ENCODE results near the gene NAV1.
"Not testable (repeated sequence)": the region's sequence is repeated elsewhere in the genome, so short reads cannot be mapped to it uniquely, and the experiment has no call there.

Gene NAV1

DNA sequence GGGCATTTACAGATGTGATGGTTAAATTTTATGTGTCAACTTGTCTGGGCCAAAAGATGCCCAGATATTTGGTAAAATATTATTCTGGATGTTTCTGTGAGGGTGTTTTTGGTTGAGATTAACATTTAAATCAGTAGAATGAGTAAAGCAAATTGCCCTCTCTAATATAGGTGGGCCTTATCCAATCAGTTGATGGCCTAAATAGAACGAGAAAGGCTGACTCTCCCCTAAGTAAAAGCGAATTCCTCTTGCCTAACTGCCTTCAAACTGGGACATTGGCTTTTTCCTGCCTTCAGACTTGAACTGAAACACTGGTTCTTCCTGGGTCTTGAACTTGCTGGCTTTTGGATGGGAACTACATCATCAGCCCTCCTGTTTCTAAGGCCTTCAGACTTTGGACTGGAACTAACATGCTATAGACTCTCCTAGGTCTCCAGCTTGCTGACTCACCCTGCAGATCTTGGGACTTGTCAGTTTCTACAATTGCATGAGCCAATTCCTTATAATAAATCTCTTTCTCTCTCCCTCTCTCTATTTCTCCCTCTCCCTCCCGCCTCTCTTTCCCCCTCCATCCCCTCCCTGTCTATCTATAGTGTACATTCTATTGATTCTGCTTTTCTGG is 10.2 kb upstream of the NAV1 start:
- DNase-seq = no peak

GRCh38 chr1:201530741-201531531 is 8.0 kb upstream of the NAV1 start:
- DNase-seq = peak; percentile 52

GRCh38 chr1:201531551-201532425 is 7.1 kb upstream of the NAV1 start:
- DNase-seq = peak; percentile 92

- no peak for DNase-seq
Measured at GRCh38 chr1:201533836-201534235, 5.1 kb upstream of the NAV1 start.

DNA sequence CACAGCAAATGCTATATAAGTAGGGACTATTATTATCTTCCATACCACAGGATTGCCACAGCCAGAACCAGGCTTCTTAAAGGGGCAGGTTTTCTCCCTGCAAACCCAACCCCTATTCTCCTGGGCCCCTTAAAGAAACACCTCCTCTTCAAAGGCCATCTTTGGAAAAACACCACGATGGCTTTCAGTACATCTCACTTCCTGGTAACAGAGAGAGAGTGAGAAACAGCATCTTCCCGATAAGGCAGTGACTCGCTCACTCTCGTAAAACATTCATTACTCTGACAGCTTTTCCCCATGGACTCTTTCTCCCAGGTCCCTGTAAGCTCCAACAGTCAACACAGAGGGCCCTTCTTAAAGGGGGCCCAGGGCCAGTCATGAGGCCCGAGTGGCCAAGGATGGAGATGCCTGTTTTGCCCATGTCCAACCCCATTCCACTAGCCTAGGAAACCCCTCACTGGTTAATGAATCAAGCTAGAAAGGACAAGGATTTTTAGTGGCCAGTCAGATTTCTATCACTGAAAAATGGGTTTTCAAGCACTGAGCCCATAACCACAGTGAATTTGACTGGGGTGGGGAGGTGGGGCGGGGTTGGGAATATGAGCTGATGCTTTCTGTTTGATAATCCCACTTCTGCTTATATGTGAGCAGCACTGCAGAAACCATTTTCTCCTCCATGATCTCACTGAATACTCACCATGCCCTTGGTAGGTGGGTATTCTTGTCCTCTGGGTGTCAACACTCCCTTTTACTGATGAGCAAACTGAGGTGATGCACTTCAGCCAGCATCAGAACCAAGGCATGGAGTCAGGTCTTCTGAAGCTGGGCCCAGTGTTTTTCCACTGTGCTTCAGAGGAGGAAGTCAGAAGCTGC is 3.6 kb upstream of the NAV1 start:
- DNase-seq = no peak

GRCh38 chr1:201535919-201536245 is 3.0 kb upstream of the NAV1 start:
- no peak for DNase-seq

- no peak for DNase-seq
Measured at GRCh38 chr1:201536558-201536957, 2.4 kb upstream of the NAV1 start.

- no peak for DNase-seq
Measured at GRCh38 chr1:201537028-201537427, 1.9 kb upstream of the NAV1 start.

DNA sequence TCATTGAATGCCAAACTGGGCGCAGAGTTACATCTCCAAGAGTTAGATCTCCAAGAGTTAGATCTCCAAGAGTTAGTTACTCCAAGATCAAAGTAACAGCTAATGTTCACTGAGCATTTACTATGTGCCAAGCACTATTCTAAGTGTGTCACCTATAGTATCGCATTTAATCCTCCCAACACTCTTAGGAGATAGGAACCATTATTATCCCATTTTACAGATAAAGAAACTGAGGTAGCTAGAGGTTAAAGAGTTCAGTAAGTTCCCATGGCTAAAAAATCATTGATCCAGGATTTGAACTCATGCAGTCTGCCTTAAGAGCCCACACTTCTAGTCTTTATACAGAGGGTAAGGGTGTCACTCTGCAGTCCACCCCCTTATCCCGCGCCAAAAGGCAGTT is 1.5 kb upstream of the NAV1 start:
- DNase-seq = no peak

GRCh38 chr1:201537891-201538611 is 876 bp upstream of the NAV1 start:
- no peak for DNase-seq

DNA sequence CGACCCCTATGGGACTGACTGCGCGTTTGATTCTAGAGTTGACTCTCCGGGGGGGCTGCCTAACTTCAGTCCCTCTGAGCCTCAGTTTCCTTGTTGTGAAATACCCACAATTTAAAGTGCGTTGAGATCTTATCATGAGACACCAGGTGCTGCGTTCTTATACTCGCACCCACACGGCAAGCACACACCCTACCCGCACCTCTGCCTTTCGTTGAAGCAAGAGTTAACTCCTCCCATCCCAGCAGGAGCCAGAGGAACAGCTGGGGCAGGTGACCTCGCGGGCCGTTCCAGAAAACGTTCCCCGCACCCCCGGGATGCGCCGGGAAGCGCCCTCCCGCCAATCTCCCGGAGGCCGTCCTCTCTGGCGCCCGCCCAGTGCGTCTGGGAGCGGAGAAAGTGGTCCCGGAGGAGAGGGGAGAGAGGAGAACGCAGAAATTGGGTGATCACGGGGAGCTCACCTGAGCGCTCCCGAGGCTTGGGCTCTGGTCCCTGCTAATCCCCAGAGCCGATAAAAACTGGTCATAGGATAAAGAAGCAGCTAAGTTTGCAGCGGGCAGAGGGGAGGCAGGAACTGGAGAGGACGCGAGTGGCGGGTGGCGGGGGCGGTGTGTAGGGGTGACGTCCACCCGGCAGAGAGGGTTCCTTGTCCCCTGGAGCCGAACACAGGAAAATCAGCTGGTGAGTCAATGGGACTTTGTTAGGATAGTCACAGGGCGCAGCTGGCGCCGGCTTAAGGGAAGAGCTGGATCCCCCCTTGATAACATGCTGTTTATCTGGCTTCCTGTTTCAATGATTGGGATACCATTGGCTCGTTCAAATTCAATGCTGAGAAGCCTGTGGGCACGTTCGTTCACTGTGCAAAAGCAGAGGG is 869 bp downstream of the NAV1 start:
- DNase-seq = peak; percentile 80

- DNase-seq = no peak
Measured at GRCh38 chr1:201540846-201541735, 2.2 kb downstream of the NAV1 start.

- DNase-seq = no peak
Measured at GRCh38 chr1:201542309-201543035, 3.5 kb downstream of the NAV1 start.

DNA sequence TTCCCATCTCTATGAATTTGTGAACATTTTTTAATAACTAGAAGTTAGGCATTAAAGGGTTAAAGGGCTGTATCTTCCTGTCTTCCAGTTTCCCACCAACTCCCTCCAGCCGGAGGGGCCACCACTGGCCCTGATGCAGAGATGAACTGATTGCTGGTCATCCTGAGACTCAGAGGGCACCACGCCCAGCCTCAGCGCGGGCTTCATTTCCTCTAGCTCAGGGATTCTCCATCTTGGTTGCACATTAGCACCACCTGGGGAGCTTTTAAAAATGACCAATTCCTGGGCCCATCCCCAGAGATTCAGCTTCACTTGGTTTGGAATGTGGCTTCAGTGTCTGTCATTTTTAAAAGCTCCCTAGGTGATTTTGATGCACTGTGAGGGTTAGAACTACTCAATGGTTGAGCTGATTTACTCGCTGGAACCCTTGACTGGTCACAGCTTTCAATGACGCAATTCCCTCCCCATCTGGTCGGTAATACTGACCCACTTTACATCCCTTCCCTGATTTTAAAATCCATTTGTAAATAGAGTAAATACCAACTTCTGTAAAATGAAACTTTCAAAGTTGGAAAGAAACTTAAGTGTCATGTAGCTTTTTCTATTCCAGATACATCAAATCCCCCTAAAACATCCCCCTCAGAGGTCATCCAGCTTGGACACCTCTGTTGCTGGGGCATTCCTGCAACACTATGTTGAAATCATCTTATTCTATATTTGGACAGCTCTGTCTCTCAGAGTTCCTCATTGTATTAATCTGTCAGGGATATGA is 5.1 kb downstream of the NAV1 start:
- no peak for DNase-seq

DNA sequence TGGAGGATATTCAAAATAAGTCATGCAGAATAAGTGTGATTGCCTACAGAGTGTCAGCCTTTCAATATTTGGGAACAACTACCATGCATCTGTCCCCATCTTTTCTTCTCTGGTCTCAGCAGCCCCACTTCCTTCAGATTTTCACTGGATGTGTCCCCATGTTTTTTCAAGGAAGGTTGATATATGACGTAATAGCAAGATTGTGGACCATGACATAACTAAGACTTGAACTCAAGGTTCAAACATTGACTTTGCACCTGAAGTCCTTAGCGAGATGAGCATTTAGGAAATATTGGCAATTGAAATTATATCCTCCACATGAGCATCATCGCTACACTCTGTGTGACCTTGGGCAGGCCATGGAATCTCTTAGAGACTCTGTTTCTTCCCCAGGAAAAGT is 5.8 kb downstream of the NAV1 start:
- DNase-seq = no peak

- DNase-seq = peak; percentile 58
Measured at GRCh38 chr1:201545851-201546492, 7.0 kb downstream of the NAV1 start.

DNA sequence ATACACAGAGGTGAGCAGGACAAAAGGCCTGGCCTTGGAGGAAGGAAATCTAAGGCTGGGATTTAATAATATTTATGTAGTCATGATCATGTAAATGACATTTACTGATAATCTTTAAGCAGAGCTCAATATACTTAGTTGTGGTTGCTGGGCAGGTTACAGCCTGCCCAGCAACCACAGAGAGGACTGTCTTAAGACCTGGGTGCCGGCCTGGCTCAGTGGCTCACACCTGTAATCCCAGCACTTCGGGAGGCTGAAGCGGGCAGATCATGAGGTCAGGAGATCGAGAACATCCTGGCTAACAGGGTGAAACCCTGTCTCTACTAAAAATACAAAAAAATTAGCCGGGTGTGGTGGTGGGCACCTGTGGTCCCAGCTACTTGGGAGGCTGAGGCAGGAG is 10.6 kb downstream of the NAV1 start:
- not testable (repeated sequence) for DNase-seq

- DNase-seq = no peak
Measured at GRCh38 chr1:201551096-201551495, 12.2 kb downstream of the NAV1 start.
